Neural crest cell (in vitro differentiated cells): ENCODE data around the gene USP46. TPM values are rescaled to one million over a fixed set of nuclear protein-coding genes. Genes with fewer than 3 reads are reported as not detected.

ENCODE experiments used
- DNase-seq: peaks from one replicate; pipeline ENCODE4 v3.0.0; 2021; ENCODE audit warnings: low read depth, mixed read lengths, low spot score
- H3K27ac Mint-ChIP-seq: one replicate; pipeline ENCODE4 v1.8.0; 2021; ENCODE audit warnings: mild to moderate bottlenecking, mixed read lengths; ENCODE audit not compliant: unreplicated experiment
- H3K27me3 Mint-ChIP-seq: 2 replicates; pipeline ENCODE4 v1.8.0; 2021; ENCODE audit warnings: low read depth, mild to moderate bottlenecking, mixed read lengths
- H3K36me3 Mint-ChIP-seq: 2 replicates; pipeline ENCODE4 v1.8.0; 2021; ENCODE audit warnings: low read depth, mild to moderate bottlenecking, mixed read lengths
- H3K4me1 Mint-ChIP-seq: 2 replicates; pipeline ENCODE4 v1.8.0; 2021; ENCODE audit warnings: mixed read lengths
- H3K4me3 Mint-ChIP-seq: one replicate; pipeline ENCODE4 v1.8.0; 2021; ENCODE audit warnings: mild to moderate bottlenecking, mixed read lengths
- H3K9me3 Mint-ChIP-seq: 2 replicates; pipeline ENCODE4 v1.8.0; 2021; ENCODE audit warnings: mixed read lengths
- CTCF ChIP-seq: fragments of 200-600 bp; sonication (generic); conservative IDR thresholded peaks from 2 replicates; pipeline ENCODE4 v1.5.0; 2021; ENCODE audit warnings: antibody characterized with exemption, mild to moderate bottlenecking
- total RNA-seq: library from RNA; stranded (reverse); gene quantifications from 2 replicates; pipeline ENCODE4 v1.2.1, GENCODE V29; 2021

USP46 gene
- total RNA-seq, 1 donor from 2014 or later, result 41.1 TPM

- no peak for DNase-seq
- Mint-ChIP-seq H3K27me3 (no peaks in the 10 kb centered on the region), H3K27ac (no peak overlapping the region), H3K9me3 (no peaks in the 10 kb centered on the region), H3K4me1 (peaks cover 32% of the 10 kb centered on the region), H3K36me3 (peaks cover 11% of the 10 kb centered on the region), H3K4me3 (no peak overlapping the region)
- no peak for TF ChIP-seq CTCF
These were observed 13.8 kb downstream of the USP46 start for GRCh38 chr4:52645300-52645699.

GRCh38 chr4:52643785-52644244, 15.3 kb downstream of the USP46 start:
- H3K27me3 Mint-ChIP-seq, result no peaks in the 10 kb centered on the region
- no peaks in the 10 kb centered on the region for H3K9me3 Mint-ChIP-seq
- no peak for DNase-seq
- H3K4me1 Mint-ChIP-seq, result peaks cover 34% of the 10 kb centered on the region
- H3K4me3 Mint-ChIP-seq, result no peak overlapping the region
- H3K27ac Mint-ChIP-seq, result no peak overlapping the region
- TF ChIP-seq CTCF, result no peak
- H3K36me3 Mint-ChIP-seq, result no peaks in the 10 kb centered on the region

GRCh38 chr4:52643190-52643589, 15.9 kb downstream of the USP46 start:
- no peaks in the 10 kb centered on the region for H3K9me3 Mint-ChIP-seq
- H3K36me3 Mint-ChIP-seq, result no peaks in the 10 kb centered on the region
- no peaks in the 10 kb centered on the region for H3K27me3 Mint-ChIP-seq
- no peak for DNase-seq
- TF ChIP-seq CTCF, result no peak
- H3K4me3 Mint-ChIP-seq, result no peak overlapping the region
- peaks cover 36% of the 10 kb centered on the region for H3K4me1 Mint-ChIP-seq
- H3K27ac Mint-ChIP-seq, result no peak overlapping the region

- Mint-ChIP-seq H3K27ac (no peak overlapping the region), H3K36me3 (peaks cover 6% of the 10 kb centered on the region), H3K4me1 (peaks cover 35% of the 10 kb centered on the region), H3K9me3 (no peaks in the 10 kb centered on the region), H3K27me3 (no peaks in the 10 kb centered on the region), H3K4me3 (no peak overlapping the region)
- TF ChIP-seq CTCF, result no peak
- DNase-seq, result no peak
These were observed 17.1 kb downstream of the USP46 start for GRCh38 chr4:52641854-52642563.

GRCh38 chr4:52640808-52641565, 18.1 kb downstream of the USP46 start:
- DNase-seq, result no peak
- peaks cover 36% of the 10 kb centered on the region for H3K4me1 Mint-ChIP-seq
- no peak overlapping the region for H3K27ac Mint-ChIP-seq
- no peaks in the 10 kb centered on the region for H3K9me3 Mint-ChIP-seq
- no peaks in the 10 kb centered on the region for H3K27me3 Mint-ChIP-seq
- H3K36me3 Mint-ChIP-seq, result peaks cover 6% of the 10 kb centered on the region
- H3K4me3 Mint-ChIP-seq, result no peak overlapping the region
- no peak for TF ChIP-seq CTCF
